Keratinocyte (primary cell): Measurements from ENCODE around the gene CCNY. TPM values are rescaled to one million over a fixed set of nuclear protein-coding genes. Genes with fewer than 3 reads are reported as not detected.

ENCODE experiments used
- DNase-seq: peaks from one replicate; pipeline ENCODE4 v3.0.0-alpha.2; 2011; ENCODE audit warnings: low read depth, missing footprints, low spot score
- FAIRE-seq: peaks from 2 replicates; lab custom pipeline; 2011; peaks lifted over from hg19 to GRCh38; lab: Jason Lieb, UNC
- H2AFZ ChIP-seq: 2 replicates; pipeline ENCODE4 v1.6.0; 2012; ENCODE audit warnings: low read length, control low read depth, inconsistent platforms; ENCODE audit not compliant: control insufficient read depth
- H3K27ac ChIP-seq: 2 replicates; pipeline ENCODE4 v1.5.1; 2011; ENCODE audit warnings: low read length; ENCODE audit not compliant: control insufficient read depth, insufficient read depth
- H3K27me3 ChIP-seq: 3 replicates; pipeline ENCODE4 v1.6.0; 2011; ENCODE audit warnings: low read length; ENCODE audit not compliant: control insufficient read depth, insufficient read depth; ENCODE audit errors: extremely low read depth
- H3K36me3 ChIP-seq, 2 experiments: 2 replicates in 1 of 2; 3 replicates in 1 of 2; pipeline ENCODE4 v1.5.1; 2011; ENCODE audit warnings: low read length in 2 of 2, mild to moderate bottlenecking in 1 of 2; ENCODE audit not compliant: control insufficient read depth in 2 of 2, insufficient read depth in 2 of 2; ENCODE audit errors: extremely low read depth in 1 of 2
- H3K4me1 ChIP-seq: 3 replicates; pipeline ENCODE4 v1.5.1; 2011; ENCODE audit warnings: low read length; ENCODE audit not compliant: control insufficient read depth, insufficient read depth; ENCODE audit errors: extremely low read depth
- H3K4me2 ChIP-seq: 3 replicates; pipeline ENCODE4 v1.6.0; 2011; ENCODE audit warnings: low read depth, low read length; ENCODE audit not compliant: control insufficient read depth, insufficient read depth; ENCODE audit errors: extremely low read depth
- H3K4me3 ChIP-seq, 3 experiments: fragments of 200-600 bp in 1 of 3; sonication (generic) in 1 of 3; 2 replicates in 2 of 3; 3 replicates in 1 of 3; pipeline ENCODE4 v1.5.1; 2011 to 2016; ENCODE audit warnings: low read length in 3 of 3, mild to moderate bottlenecking in 3 of 3, control low read depth in 2 of 3, inconsistent platforms in 1 of 3, low read depth in 1 of 3, mixed read lengths in 1 of 3, mixed run types in 1 of 3, moderate library complexity in 1 of 3; ENCODE audit not compliant: control insufficient read depth in 2 of 3, insufficient read depth in 2 of 3; ENCODE audit errors: extremely low read depth in 1 of 3
- H3K79me2 ChIP-seq: 2 replicates; pipeline ENCODE4 v1.6.0; 2012; ENCODE audit warnings: low read length; ENCODE audit not compliant: control insufficient read depth, insufficient read depth
- H3K9ac ChIP-seq: 3 replicates; pipeline ENCODE4 v1.6.0; 2011; ENCODE audit warnings: low read length; ENCODE audit not compliant: control insufficient read depth, insufficient read depth; ENCODE audit errors: extremely low read depth
- H3K9me1 ChIP-seq: 3 replicates; pipeline ENCODE4 v1.6.0; 2011; ENCODE audit warnings: low read length; ENCODE audit not compliant: control insufficient read depth, insufficient read depth; ENCODE audit errors: extremely low read depth
- H3K9me3 ChIP-seq: 2 replicates; pipeline ENCODE4 v1.5.1; 2012; ENCODE audit warnings: low read depth, low read length; ENCODE audit not compliant: control insufficient read depth
- H4K20me1 ChIP-seq: 3 replicates; pipeline ENCODE4 v1.6.0; 2011; ENCODE audit warnings: low read length; ENCODE audit not compliant: control insufficient read depth, insufficient read depth; ENCODE audit errors: extremely low read depth
- CTCF ChIP-seq, 3 experiments: IDR thresholded peaks in 1 of 3; conservative IDR thresholded peaks in 1 of 3; optimal IDR thresholded peaks in 1 of 3; 2 replicates in 2 of 3; 3 replicates in 1 of 3; pipeline versions ENCODE3 to v1.5.1; 2011; ENCODE audit warnings: low read length in 3 of 3, mild to moderate bottlenecking in 3 of 3, moderate library complexity in 2 of 3, control low read depth in 1 of 3, inconsistent platforms in 1 of 3; ENCODE audit not compliant: insufficient read depth in 2 of 3; ENCODE audit errors: extremely low read depth in 1 of 3
- EZH2 ChIP-seq: IDR thresholded peaks from one replicate; pipeline ENCODE4 v1.6.1; 2012; ENCODE audit warnings: inconsistent platforms, mild to moderate bottlenecking, low read length, moderate library complexity
- dilution Hi-C: fragments of 300-500 bp; cut with MboI; formaldehyde crosslinking; loops from one replicate; pipeline ENCODE4 v1.7.0; 2020; ENCODE audit warnings: low sequenced_read_pairs; ENCODE audit not compliant: extremely low pct_ligation_motif_present
- polyA plus RNA-seq, 5 experiments: library from polyadenylated mRNA; depleted of rRNA in 3 of 5; stranded (reverse) in 3 of 5; stranded (forward) in 1 of 5; unstranded in 1 of 5; fragments of >200 nt; gene quantifications; 1 replicate in 1 of 5; 2 replicates in 3 of 5; 3 replicates in 1 of 5; pipeline versions ENCODE4 v1.2.1 to v1.2.3, GENCODE V29; 2011 to 2012; ENCODE audit warnings: missing spikeins in 2 of 5, low read depth in 1 of 5, low replicate concordance in 1 of 5

CCNY gene
- polyA plus RNA-seq, 1 donor (not counting 4 experiments of a cell fraction or from before 2014, with no cell fraction given): 58.9 TPM

GRCh38 chr10:35576730-35577129 is 240.4 kb downstream of the CCNY start:
- Histone ChIP-seq H3K79me2 (no peaks in the 10 kb centered on the region), H3K27me3 (peaks cover 5% of the 10 kb centered on the region), H4K20me1 (no peaks in the 10 kb centered on the region), H3K4me1 (no peaks in the 10 kb centered on the region), H2AFZ (no peak overlapping the region), H3K36me3 (peaks cover 4 to 9% of the 10 kb centered on the region in 2 experiments), H3K9me1 (no peaks in the 10 kb centered on the region), H3K9ac (no peak overlapping the region), H3K4me3 (no peak overlapping the region), H3K27ac (no peak overlapping the region), H3K9me3 (no peaks in the 10 kb centered on the region), H3K4me2 (no peak overlapping the region)
- TF ChIP-seq CTCF (optimal IDR thresholded peaks at IDR 0.05 in 1 of 3, IDR thresholded peaks at IDR 0.05 in 1 of 3, conservative IDR thresholded peaks at IDR 0.05 in 1 of 3; ENCODE audit: extremely low read depth in 1 of 3, insufficient read depth in 2 of 3, low read length in 3 of 3): no peak
- TF ChIP-seq EZH2: no peak
- FAIRE-seq (no peak), DNase-seq (no peak)
- dilution Hi-C loops: no loop called here

DNA sequence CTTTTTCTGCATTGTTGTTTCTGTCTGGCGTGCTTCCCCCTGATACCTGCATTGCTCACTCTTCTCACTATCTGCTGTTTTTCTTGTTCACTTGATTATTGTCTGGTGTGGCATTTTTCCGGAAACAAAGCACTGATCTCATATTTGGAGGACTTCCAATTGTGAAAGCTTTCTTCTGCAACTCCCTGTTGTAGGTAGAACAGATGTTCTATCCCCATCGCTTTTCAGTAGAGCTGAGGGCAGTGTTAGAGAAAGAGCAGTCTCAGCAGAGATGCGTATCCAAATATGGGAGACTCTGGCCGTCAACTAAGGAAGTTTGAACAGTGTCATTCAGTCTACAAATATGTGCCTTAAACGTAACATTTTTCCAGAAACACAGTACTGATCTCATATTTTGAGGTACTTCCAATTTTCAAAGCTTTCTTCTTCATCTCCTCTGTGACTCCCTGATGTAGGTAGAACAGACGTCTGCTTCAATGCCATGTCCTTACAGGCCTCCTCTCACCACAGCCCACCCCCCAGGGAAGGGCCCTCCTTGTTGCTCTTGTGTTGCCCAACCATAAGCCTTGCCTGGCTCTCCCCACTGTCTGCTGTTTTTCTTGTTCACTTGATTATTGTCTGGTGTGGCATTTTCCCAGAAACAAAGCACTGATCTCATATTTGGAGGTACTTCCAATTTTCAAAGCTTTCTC is 241.8 kb downstream of the CCNY start:
- Histone ChIP-seq H3K9me1 (no peaks in the 10 kb centered on the region), H4K20me1 (no peaks in the 10 kb centered on the region), H3K4me1 (no peaks in the 10 kb centered on the region), H3K4me2 (no peak overlapping the region), H3K27me3 (peaks cover 5% of the 10 kb centered on the region), H3K36me3 (peaks cover 2 to 9% of the 10 kb centered on the region in 2 experiments), H3K27ac (no peak overlapping the region), H3K4me3 (no peak overlapping the region), H3K9ac (no peak overlapping the region), H2AFZ (no peak overlapping the region), H3K79me2 (no peaks in the 10 kb centered on the region), H3K9me3 (no peaks in the 10 kb centered on the region)
- FAIRE-seq (no peak), DNase-seq (no peak)
- TF ChIP-seq EZH2 (no peak), CTCF (optimal IDR thresholded peaks at IDR 0.05 in 1 of 3, IDR thresholded peaks at IDR 0.05 in 1 of 3, conservative IDR thresholded peaks at IDR 0.05 in 1 of 3; ENCODE audit: extremely low read depth in 1 of 3, insufficient read depth in 2 of 3, low read length in 3 of 3) (no peak)
- dilution Hi-C loops: no loop called here
